Measurements from ENCODE around the gene ERC1. TPM values are rescaled to one million over a fixed set of nuclear protein-coding genes. Genes with fewer than 3 reads are reported as not detected.
A peak's percentile ranks its signal among the peaks of the same experiment; 100 is the strongest.

The ERC1 gene
- polyA plus RNA-seq, 1 donor = 17.5 TPM

DNA sequence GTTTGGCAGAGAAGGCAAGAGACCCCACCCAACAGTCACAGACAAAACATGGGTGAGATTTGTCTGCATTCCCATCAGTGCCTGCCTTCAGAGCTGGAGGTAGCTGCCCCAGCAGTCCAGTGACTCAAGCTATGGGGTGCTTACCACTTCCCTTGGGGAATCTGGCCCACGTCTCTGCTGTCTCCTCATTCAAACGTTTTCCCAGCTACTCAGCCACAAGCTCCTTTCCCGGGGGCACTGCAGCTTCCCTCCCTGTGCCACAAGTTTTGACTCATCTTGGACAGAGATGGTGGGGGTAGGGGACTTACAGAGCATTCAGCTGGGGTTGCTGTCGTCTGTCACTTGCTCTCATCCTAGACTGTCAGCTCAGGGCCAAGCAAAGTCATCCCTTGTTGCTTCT lies 536.8 kb downstream of the ERC1 start:
- no CpG with 5 or more reads among the region's 4 CpGs for WGBS (ENCODE audit: insufficient coverage, low lambda C conversion rate)
- peaks cover 3% of the 10 kb centered on the region for H3K4me1 ChIP-seq (ENCODE audit: control insufficient read depth, insufficient read depth, low read length)
- H3K9me3 ChIP-seq (ENCODE audit: control insufficient read depth, low read depth, low read length) = peaks cover 3% of the 10 kb centered on the region
- peaks cover 55% of the 10 kb centered on the region for H3K27me3 ChIP-seq (ENCODE audit: control insufficient read depth, insufficient read depth, low read length)
- no peak for DNase-seq
- no peak overlapping the region for H3K27ac ChIP-seq (ENCODE audit: low read length)
- H3K36me3 ChIP-seq (ENCODE audit: control insufficient read depth, insufficient read depth, low read length) = no peaks in the 10 kb centered on the region
- no peak overlapping the region for H3K4me3 ChIP-seq (ENCODE audit: low read length)

- H3K4me1 ChIP-seq (ENCODE audit: control insufficient read depth, insufficient read depth, low read length) = peaks cover 3% of the 10 kb centered on the region
- peaks cover 59% of the 10 kb centered on the region for H3K27me3 ChIP-seq (ENCODE audit: control insufficient read depth, insufficient read depth, low read length)
- H3K27ac ChIP-seq (ENCODE audit: low read length) = no peak overlapping the region
- peaks cover 3% of the 10 kb centered on the region for H3K9me3 ChIP-seq (ENCODE audit: control insufficient read depth, low read depth, low read length)
- H3K36me3 ChIP-seq (ENCODE audit: control insufficient read depth, insufficient read depth, low read length) = no peaks in the 10 kb centered on the region
- H3K4me3 ChIP-seq (ENCODE audit: low read length) = no peak overlapping the region
- peak in 1 of 2 donors; percentile 53 for DNase-seq
- no CpG with 5 or more reads among the region's 3 CpGs for WGBS (ENCODE audit: insufficient coverage, low lambda C conversion rate)
Observed at GRCh38 chr12:1528791-1529190, 537.8 kb downstream of the ERC1 start.

DNA sequence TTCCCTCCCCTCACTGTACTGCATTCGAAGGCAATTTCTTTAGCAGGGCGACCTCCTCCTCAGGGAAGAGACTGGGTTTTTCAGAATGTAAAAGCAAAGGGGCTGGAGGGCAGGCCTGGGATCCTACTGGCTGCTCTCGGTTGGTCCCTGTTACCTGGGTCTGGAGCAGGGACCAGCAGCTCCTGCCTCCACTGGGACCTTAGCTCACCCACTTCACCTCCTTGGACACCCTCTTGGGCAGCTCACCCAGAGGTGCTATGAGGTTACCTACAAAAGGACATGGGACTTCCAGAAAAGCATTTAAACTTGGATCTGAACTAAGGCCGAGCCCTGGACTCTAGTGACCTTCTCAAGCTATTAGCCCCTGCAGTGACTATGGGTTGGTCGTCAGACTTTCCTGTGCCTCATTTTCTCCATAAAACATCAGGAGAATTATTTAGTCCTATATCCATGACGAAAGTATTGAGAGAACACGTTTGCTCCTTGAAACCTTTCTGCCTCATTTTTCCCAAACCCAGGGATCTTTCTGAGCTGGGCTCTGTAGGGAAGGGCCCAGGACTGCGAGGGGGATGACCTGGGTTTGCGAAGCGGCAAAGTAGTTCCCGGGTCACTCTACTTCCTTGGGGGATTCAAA lies 538.3 kb downstream of the ERC1 start:
- H3K4me3 ChIP-seq (ENCODE audit: low read length) = peak overlapping the region; percentile 13
- H3K27me3 ChIP-seq (ENCODE audit: control insufficient read depth, insufficient read depth, low read length) = peaks cover 61% of the 10 kb centered on the region
- H3K4me1 ChIP-seq (ENCODE audit: control insufficient read depth, insufficient read depth, low read length) = peaks cover 3% of the 10 kb centered on the region
- H3K36me3 ChIP-seq (ENCODE audit: control insufficient read depth, insufficient read depth, low read length) = no peaks in the 10 kb centered on the region
- H3K27ac ChIP-seq (ENCODE audit: low read length) = no peak overlapping the region
- H3K9me3 ChIP-seq (ENCODE audit: control insufficient read depth, low read depth, low read length) = peaks cover 3% of the 10 kb centered on the region
- WGBS (ENCODE audit: insufficient coverage, low lambda C conversion rate) = no CpG with 5 or more reads among the region's 11 CpGs
- no peak for DNase-seq

DNA sequence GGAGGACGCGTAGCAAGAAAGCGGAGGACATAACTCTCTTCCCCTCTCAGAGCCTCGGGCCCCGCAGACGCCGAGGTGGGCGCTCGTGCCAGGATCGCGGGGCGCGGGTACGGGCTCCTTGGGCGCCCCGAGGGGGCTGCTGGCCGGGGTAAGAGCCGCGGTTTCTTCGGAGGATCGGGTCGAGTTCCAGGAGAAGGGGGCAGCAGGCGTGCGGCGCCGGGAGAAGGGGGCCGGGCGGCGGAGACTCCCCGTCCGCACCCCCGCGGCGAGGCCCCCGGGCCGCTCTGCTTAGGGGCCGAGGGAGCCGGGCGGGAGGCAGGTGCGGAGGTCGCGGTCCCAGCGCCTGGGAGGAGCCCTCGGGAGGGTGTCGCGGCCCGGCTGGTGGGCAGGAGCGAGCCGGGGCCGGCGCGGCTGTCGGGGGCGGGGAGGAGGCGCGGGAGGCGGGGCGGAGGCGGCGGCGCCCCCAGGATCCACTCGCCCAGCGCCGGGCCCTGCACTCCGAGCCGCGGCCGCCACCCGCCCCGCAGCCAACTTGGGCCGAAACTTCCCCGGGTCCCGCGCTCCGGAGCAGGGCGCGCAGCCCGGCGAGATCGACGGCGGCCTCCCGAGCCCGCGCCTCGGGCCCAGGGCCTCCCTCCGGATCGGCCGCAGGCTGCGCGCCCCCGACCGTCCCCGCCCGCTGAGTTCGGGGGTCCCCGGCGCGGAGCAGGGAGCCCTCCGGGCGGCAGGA lies 539.0 kb downstream of the ERC1 start:
- Histone ChIP-seq H3K36me3 (ENCODE audit: control insufficient read depth, insufficient read depth, low read length) (no peaks in the 10 kb centered on the region), H3K27me3 (ENCODE audit: control insufficient read depth, insufficient read depth, low read length) (peaks cover 64% of the 10 kb centered on the region), H3K4me3 (ENCODE audit: low read length) (peak overlapping the region; percentile 13), H3K9me3 (ENCODE audit: control insufficient read depth, low read depth, low read length) (peaks cover 3% of the 10 kb centered on the region), H3K27ac (ENCODE audit: low read length) (no peak overlapping the region), H3K4me1 (ENCODE audit: control insufficient read depth, insufficient read depth, low read length) (peaks cover 3% of the 10 kb centered on the region)
- WGBS (ENCODE audit: insufficient coverage, low lambda C conversion rate) = no CpG with 5 or more reads among the region's 101 CpGs
- DNase-seq = peak in 1 of 2 donors; percentile 32

DNA sequence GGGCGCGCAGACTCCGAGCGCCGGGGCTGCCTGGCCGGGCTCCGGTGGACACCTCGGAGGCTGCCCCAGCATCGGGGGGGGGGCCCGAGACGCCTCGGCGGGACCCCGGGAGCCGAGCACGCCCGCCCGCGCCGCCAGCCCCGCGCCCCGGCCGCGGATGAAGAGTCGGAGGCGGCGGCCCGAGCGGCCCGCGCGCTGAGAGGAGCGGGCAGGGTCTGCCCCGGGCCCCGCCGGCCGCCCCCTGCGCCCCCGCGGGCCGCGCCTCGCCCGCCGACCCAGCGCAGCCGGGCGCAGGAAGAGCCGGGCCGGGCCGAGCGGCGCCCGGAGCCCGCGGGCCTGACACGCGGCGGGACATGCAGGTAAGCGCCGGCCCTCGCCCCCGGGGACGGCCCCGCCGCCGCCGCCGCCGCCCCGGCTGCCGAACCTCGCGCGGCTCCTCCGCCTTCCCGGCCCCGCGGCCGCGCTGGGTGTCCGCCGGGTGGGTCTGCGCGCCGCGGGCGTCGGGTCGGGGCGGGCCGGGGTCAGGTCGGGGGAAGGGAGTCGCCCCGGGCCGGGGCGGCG lies 539.6 kb downstream of the ERC1 start:
- H3K27ac ChIP-seq (ENCODE audit: low read length) = no peak overlapping the region
- peaks cover 3% of the 10 kb centered on the region for H3K4me1 ChIP-seq (ENCODE audit: control insufficient read depth, insufficient read depth, low read length)
- DNase-seq = no peak
- no CpG with 5 or more reads among the region's 99 CpGs for WGBS (ENCODE audit: insufficient coverage, low lambda C conversion rate)
- no peak overlapping the region for H3K4me3 ChIP-seq (ENCODE audit: low read length)
- no peaks in the 10 kb centered on the region for H3K36me3 ChIP-seq (ENCODE audit: control insufficient read depth, insufficient read depth, low read length)
- peaks cover 3% of the 10 kb centered on the region for H3K9me3 ChIP-seq (ENCODE audit: control insufficient read depth, low read depth, low read length)
- peaks cover 69% of the 10 kb centered on the region for H3K27me3 ChIP-seq (ENCODE audit: control insufficient read depth, insufficient read depth, low read length)

DNA sequence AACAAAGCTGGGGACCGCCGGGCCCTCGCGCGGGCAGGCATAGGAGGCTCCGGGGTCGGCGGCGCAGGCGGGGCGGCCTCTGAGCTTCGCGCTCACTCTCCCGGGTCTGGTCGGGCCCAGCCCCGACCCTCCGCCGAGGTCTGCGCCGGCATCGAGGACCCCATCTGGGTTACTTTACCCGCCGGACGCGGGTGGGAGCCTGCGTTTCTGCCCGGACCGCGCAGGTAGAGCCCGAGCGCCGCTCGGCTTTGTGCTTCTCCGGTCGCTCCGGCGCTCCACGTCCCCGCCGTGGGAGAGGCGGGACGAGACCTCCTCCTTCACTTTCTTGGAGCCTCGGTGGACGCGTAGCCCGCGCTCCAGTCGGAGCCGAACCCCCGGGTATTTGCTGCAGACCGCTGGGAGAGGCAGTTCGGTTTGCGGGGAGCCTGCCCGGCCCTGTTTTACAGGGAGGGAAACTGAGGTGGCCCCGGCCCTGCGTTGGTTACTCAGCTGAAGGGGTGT lies 540.2 kb downstream of the ERC1 start:
- Histone ChIP-seq H3K4me3 (ENCODE audit: low read length) (peak overlapping the region; percentile 38), H3K4me1 (ENCODE audit: control insufficient read depth, insufficient read depth, low read length) (peaks cover 3% of the 10 kb centered on the region), H3K27ac (ENCODE audit: low read length) (no peak overlapping the region), H3K9me3 (ENCODE audit: control insufficient read depth, low read depth, low read length) (peaks cover 3% of the 10 kb centered on the region), H3K36me3 (ENCODE audit: control insufficient read depth, insufficient read depth, low read length) (no peaks in the 10 kb centered on the region), H3K27me3 (ENCODE audit: control insufficient read depth, insufficient read depth, low read length) (peaks cover 74% of the 10 kb centered on the region)
- no CpG with 5 or more reads among the region's 56 CpGs for WGBS (ENCODE audit: insufficient coverage, low lambda C conversion rate)
- DNase-seq = no peak

GRCh38 chr12:1531654-1532374 lies 540.8 kb downstream of the ERC1 start:
- no peak for DNase-seq
- H3K27ac ChIP-seq (ENCODE audit: low read length) = no peak overlapping the region
- WGBS (ENCODE audit: insufficient coverage, low lambda C conversion rate) = no CpG with 5 or more reads among the region's 26 CpGs
- peaks cover 3% of the 10 kb centered on the region for H3K9me3 ChIP-seq (ENCODE audit: control insufficient read depth, low read depth, low read length)
- H3K4me1 ChIP-seq (ENCODE audit: control insufficient read depth, insufficient read depth, low read length) = peaks cover 3% of the 10 kb centered on the region
- peaks cover 78% of the 10 kb centered on the region for H3K27me3 ChIP-seq (ENCODE audit: control insufficient read depth, insufficient read depth, low read length)
- no peaks in the 10 kb centered on the region for H3K36me3 ChIP-seq (ENCODE audit: control insufficient read depth, insufficient read depth, low read length)
- peak overlapping the region; percentile 38 for H3K4me3 ChIP-seq (ENCODE audit: low read length)

DNA sequence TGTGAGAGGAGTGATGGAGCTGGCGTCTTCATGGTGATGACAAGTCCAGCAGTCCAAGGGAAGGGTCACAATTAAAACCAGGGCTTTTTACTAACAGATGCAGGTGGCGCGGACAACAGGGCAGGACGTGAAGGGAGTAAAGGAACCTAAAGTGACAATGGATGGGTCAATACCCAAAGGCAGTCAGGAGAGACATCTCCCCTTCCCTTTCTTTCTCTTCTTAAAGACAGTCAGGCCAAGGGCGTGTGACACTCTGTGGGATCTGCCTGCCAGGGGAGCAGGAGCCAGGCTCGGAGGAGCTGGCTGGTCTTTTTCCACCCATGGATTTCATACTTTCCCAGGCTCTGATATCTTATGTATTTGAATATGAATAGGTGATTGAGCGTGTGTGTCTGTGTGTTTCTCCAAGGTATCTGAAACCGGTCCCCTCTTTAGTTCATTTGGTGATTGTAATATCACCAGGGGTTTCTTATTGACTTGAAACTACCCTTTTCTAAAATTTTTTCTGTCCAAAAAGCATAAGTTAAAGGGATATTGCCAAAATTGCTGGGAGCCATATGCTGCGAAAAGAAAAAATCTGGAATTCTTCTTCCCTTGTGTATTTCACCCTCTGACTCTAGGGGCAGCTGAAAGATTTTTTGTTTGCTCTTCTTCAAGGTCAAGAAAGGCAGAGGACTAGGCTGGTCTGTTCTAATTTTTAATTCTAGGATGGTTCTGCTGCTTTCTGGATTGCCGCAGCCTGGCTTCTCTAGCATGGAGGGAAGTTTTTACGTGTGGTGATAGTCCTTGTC lies 541.5 kb downstream of the ERC1 start:
- Histone ChIP-seq H3K4me1 (ENCODE audit: control insufficient read depth, insufficient read depth, low read length) (peaks cover 3% of the 10 kb centered on the region), H3K36me3 (ENCODE audit: control insufficient read depth, insufficient read depth, low read length) (no peaks in the 10 kb centered on the region), H3K27ac (ENCODE audit: low read length) (no peak overlapping the region), H3K4me3 (ENCODE audit: low read length) (no peak overlapping the region), H3K9me3 (ENCODE audit: control insufficient read depth, low read depth, low read length) (peaks cover 3% of the 10 kb centered on the region), H3K27me3 (ENCODE audit: control insufficient read depth, insufficient read depth, low read length) (peaks cover 81% of the 10 kb centered on the region)
- DNase-seq = no peak
- WGBS (ENCODE audit: insufficient coverage, low lambda C conversion rate) = 90% methylated on average over 2 of the region's 11 CpGs

DNA sequence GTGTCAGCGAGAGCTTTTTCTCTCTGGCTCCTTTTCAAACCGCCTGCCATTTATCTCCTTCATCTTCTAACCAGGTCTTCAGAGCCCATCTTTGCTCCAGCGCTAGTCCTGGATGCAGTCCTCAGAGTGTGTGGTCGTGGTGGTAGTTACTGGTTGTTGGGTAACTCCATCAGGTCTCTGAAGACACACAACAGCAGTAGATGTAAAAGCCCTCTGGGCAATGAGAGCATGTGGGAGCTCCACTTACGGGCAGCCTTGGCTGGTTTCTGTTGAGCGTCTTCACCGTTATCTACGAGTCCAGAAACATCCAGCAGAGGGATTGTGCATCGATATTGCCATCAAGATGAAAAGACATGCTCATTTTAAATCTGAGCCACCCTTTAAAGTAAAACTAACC lies 542.2 kb downstream of the ERC1 start:
- Histone ChIP-seq H3K4me3 (ENCODE audit: low read length) (no peak overlapping the region), H3K36me3 (ENCODE audit: control insufficient read depth, insufficient read depth, low read length) (no peaks in the 10 kb centered on the region), H3K4me1 (ENCODE audit: control insufficient read depth, insufficient read depth, low read length) (peaks cover 3% of the 10 kb centered on the region), H3K27me3 (ENCODE audit: control insufficient read depth, insufficient read depth, low read length) (peaks cover 79% of the 10 kb centered on the region), H3K27ac (ENCODE audit: low read length) (no peak overlapping the region), H3K9me3 (ENCODE audit: control insufficient read depth, low read depth, low read length) (peaks cover 3% of the 10 kb centered on the region)
- WGBS (ENCODE audit: insufficient coverage, low lambda C conversion rate) = no CpG with 5 or more reads among the region's 9 CpGs
- DNase-seq = no peak
